Loucy (cell line): ENCODE data around the gene TMEM132C.

Source experiments
- H2AFZ ChIP-seq: fragments of 200-600 bp; sonication (generic); 2 replicates; pipeline ENCODE4 v1.6.0; 2016; ENCODE audit warnings: antibody characterized with exemption, mild to moderate bottlenecking, low read length, moderate library complexity
- H3F3A ChIP-seq: fragments of 200-600 bp; 2 replicates; pipeline ENCODE4 v1.6.0; 2016; ENCODE audit warnings: antibody characterized with exemption, low read depth, mild to moderate bottlenecking
- H3K27me3 ChIP-seq: fragments of 200-600 bp; sonication (generic); 2 replicates; pipeline ENCODE4 v1.6.1; 2014; ENCODE audit warnings: low read length, mild to moderate bottlenecking; ENCODE audit not compliant: insufficient read depth, poor library complexity, severe bottlenecking
- H3K36me3 ChIP-seq: fragments of 200-600 bp; sonication (generic); 2 replicates; pipeline ENCODE4 v1.6.1; 2016; ENCODE audit warnings: low read length; ENCODE audit not compliant: insufficient read depth
- H3K4me1 ChIP-seq: fragments of 200-600 bp; sonication (generic); 2 replicates; pipeline ENCODE4 v1.5.1; 2014; ENCODE audit warnings: low read length, mild to moderate bottlenecking; ENCODE audit not compliant: insufficient read depth, poor library complexity, severe bottlenecking
- H3K4me2 ChIP-seq: fragments of 200-600 bp; sonication (generic); 2 replicates; pipeline ENCODE4 v1.6.0; 2014; ENCODE audit warnings: antibody characterized with exemption, low read length, low read depth, mild to moderate bottlenecking; ENCODE audit not compliant: poor library complexity, severe bottlenecking
- H3K4me3 ChIP-seq: fragments of 200-600 bp; sonication (generic); 2 replicates; pipeline ENCODE4 v1.5.1; 2014; ENCODE audit warnings: low read length, mild to moderate bottlenecking, mixed read lengths; ENCODE audit not compliant: poor library complexity, severe bottlenecking
- H3K79me2 ChIP-seq: fragments of 200-600 bp; sonication (generic); 2 replicates; pipeline ENCODE4 v1.6.1; 2014; ENCODE audit warnings: low read length; ENCODE audit not compliant: insufficient read depth
- H3K9ac ChIP-seq: fragments of 200-600 bp; sonication (generic); 2 replicates; pipeline ENCODE4 v1.6.0; 2014; ENCODE audit warnings: mild to moderate bottlenecking, low read depth, low read length, moderate library complexity; ENCODE audit not compliant: poor library complexity, severe bottlenecking
- H3K9me2 ChIP-seq: fragments of 200-600 bp; sonication (generic); replicated peaks from 2 replicates; pipeline ENCODE4 v1.6.1; 2016; ENCODE audit warnings: low read depth, low read length, mixed read lengths
- H3K9me3 ChIP-seq: fragments of 200-600 bp; sonication (generic); 2 replicates; pipeline ENCODE4 v1.6.1; 2014; ENCODE audit warnings: mild to moderate bottlenecking, antibody characterized with exemption, low read length, low read depth; ENCODE audit not compliant: insufficient read depth
- H4K20me1 ChIP-seq: fragments of 200-600 bp; sonication (generic); 2 replicates; pipeline ENCODE4 v1.6.0; 2014; ENCODE audit warnings: antibody characterized with exemption, low read length, mild to moderate bottlenecking; ENCODE audit not compliant: insufficient read depth, poor library complexity, severe bottlenecking
- EZH2phosphoT487 ChIP-seq: fragments of 200-600 bp; IDR thresholded peaks from 2 replicates; pipeline ENCODE4 v1.6.1; 2018; ENCODE audit warnings: antibody characterized with exemption, mild to moderate bottlenecking, moderate library complexity, borderline replicate concordance
- TF ChIP-seq, protein P1 (sequence below): fragments of 200-600 bp; sonication (generic); conservative IDR thresholded peaks from 2 replicates; pipeline ENCODE4 v1.5.1; 2014; ENCODE audit warnings: mild to moderate bottlenecking, antibody characterized with exemption, low read length

TMEM132C gene

GRCh38 chr12:128657378-128657777 is 390.4 kb downstream of the TMEM132C start:
- Histone ChIP-seq H3K36me3 (no peaks in the 10 kb centered on the region), H4K20me1 (no peaks in the 10 kb centered on the region), H2AFZ (no peak overlapping the region), H3K4me1 (no peaks in the 10 kb centered on the region), H3K9me2 (no peaks in the 10 kb centered on the region), H3K79me2 (no peaks in the 10 kb centered on the region), H3K9ac (no peak overlapping the region), H3K27me3 (no peaks in the 10 kb centered on the region), H3K4me2 (no peak overlapping the region), H3F3A (no peaks in the 10 kb centered on the region), H3K9me3 (peaks cover 4% of the 10 kb centered on the region; the same call in 1 of the 2 replicates), H3K4me3 (no peak overlapping the region)
- TF ChIP-seq EZH2phosphoT487 = no peak
- TF ChIP-seq, protein P1, sequence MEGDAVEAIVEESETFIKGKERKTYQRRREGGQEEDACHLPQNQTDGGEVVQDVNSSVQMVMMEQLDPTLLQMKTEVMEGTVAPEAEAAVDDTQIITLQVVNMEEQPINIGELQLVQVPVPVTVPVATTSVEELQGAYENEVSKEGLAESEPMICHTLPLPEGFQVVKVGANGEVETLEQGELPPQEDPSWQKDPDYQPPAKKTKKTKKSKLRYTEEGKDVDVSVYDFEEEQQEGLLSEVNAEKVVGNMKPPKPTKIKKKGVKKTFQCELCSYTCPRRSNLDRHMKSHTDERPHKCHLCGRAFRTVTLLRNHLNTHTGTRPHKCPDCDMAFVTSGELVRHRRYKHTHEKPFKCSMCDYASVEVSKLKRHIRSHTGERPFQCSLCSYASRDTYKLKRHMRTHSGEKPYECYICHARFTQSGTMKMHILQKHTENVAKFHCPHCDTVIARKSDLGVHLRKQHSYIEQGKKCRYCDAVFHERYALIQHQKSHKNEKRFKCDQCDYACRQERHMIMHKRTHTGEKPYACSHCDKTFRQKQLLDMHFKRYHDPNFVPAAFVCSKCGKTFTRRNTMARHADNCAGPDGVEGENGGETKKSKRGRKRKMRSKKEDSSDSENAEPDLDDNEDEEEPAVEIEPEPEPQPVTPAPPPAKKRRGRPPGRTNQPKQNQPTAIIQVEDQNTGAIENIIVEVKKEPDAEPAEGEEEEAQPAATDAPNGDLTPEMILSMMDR = no peak

GRCh38 chr12:128660532-128661225 is 393.7 kb downstream of the TMEM132C start:
- Histone ChIP-seq H3K9me3 (peaks cover 4% of the 10 kb centered on the region; the same call in 1 of the 2 replicates), H2AFZ (no peak overlapping the region), H3K27me3 (no peaks in the 10 kb centered on the region), H3K9ac (no peak overlapping the region), H3K4me3 (no peak overlapping the region), H4K20me1 (no peaks in the 10 kb centered on the region), H3K79me2 (no peaks in the 10 kb centered on the region), H3K36me3 (no peaks in the 10 kb centered on the region), H3K4me2 (no peak overlapping the region), H3F3A (no peaks in the 10 kb centered on the region), H3K4me1 (no peaks in the 10 kb centered on the region), H3K9me2 (no peaks in the 10 kb centered on the region)
- TF ChIP-seq, protein P1 = no peak
- TF ChIP-seq EZH2phosphoT487 = no peak

DNA sequence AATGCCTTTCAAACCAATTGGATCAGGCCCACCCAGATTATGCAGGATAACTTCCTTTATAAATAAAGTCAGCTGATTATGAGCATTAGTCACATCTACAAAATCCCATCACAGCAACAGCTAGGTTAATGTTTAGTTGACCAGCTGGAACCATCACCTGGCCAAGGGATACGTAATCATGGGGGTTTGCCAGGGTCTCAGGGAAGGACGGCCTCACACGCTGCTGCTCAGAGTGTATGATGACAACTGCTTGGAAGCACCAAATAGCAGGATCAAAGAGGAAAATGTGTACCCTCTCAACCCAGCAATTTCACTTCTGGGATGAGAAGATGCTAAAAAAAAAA is 394.2 kb downstream of the TMEM132C start:
- H3K4me1 ChIP-seq = no peaks in the 10 kb centered on the region
- H3K79me2 ChIP-seq = no peaks in the 10 kb centered on the region
- H3F3A ChIP-seq = no peaks in the 10 kb centered on the region
- H3K4me2 ChIP-seq = no peak overlapping the region
- no peaks in the 10 kb centered on the region for H3K9me2 ChIP-seq
- H4K20me1 ChIP-seq = no peaks in the 10 kb centered on the region
- H3K27me3 ChIP-seq = no peaks in the 10 kb centered on the region
- H3K9me3 ChIP-seq = peaks cover 4% of the 10 kb centered on the region; the same call in 1 of the 2 replicates
- no peak overlapping the region for H2AFZ ChIP-seq
- H3K4me3 ChIP-seq = no peak overlapping the region
- no peak overlapping the region for H3K9ac ChIP-seq
- H3K36me3 ChIP-seq = no peaks in the 10 kb centered on the region
- TF ChIP-seq EZH2phosphoT487 = no peak
- TF ChIP-seq, protein P1 = no peak
